NCI-H2196 treated with DMSO at 0.1 percent for 48 hours (cell line): ENCODE data around the gene TAPBP.

Experiments used
- DNase-seq: peaks from one replicate; lab custom pipeline; 2025; ENCODE audit not compliant: unreplicated experiment; lab: John Stamatoyannopoulos, UW

Gene TAPBP

GRCh38 chr6:33320315-33321181, 6.7 kb upstream of the TAPBP start:
- peak; percentile 59 for DNase-seq

GRCh38 chr6:33319939-33320314, 6.0 kb upstream of the TAPBP start:
- DNase-seq: no peak

- no peak for DNase-seq
These were observed 4.7 kb upstream of the TAPBP start for GRCh38 chr6:33318426-33319073.

GRCh38 chr6:33317669-33318425, 4.0 kb upstream of the TAPBP start, which contains the start of gene ZBTB22:
TSS of gene ZBTB22 (minus strand) at chr6:33317744. CDS start at chr6:33316916, 828 bp downstream.
- DNase-seq: peak; percentile 97

GRCh38 chr6:33317419-33317668, 3.5 kb upstream of the TAPBP start:
- no peak for DNase-seq

- no peak for DNase-seq
These were observed 2.9 kb upstream of the TAPBP start for GRCh38 chr6:33316603-33317418.

- DNase-seq: no peak
These were observed 2.1 kb upstream of the TAPBP start for GRCh38 chr6:33315793-33316602.

GRCh38 chr6:33314943-33315792, 1.3 kb upstream of the TAPBP start:
- no peak for DNase-seq

GRCh38 chr6:33314515-33314942, 651 bp upstream of the TAPBP start:
- peak; percentile 66 for DNase-seq

GRCh38 chr6:33313105-33313708, 671 bp downstream of the TAPBP start:
- DNase-seq: no peak

- DNase-seq: peak; percentile 77
These were observed 1.3 kb downstream of the TAPBP start for GRCh38 chr6:33312361-33313104.

GRCh38 chr6:33306356-33306755, 7.5 kb downstream of the TAPBP start:
- no peak for DNase-seq

GRCh38 chr6:33305052-33305451, 8.8 kb downstream of the TAPBP start:
- DNase-seq: no peak

GRCh38 chr6:33304216-33304615, 9.7 kb downstream of the TAPBP start:
- DNase-seq: no peak

GRCh38 chr6:33301877-33302276, 12.0 kb downstream of the TAPBP start:
- DNase-seq: no peak

GRCh38 chr6:33299237-33299944, 14.5 kb downstream of the TAPBP start:
- DNase-seq: peak; percentile 73

GRCh38 chr6:33298773-33299236, 15.1 kb downstream of the TAPBP start, which contains the start of gene RGL2:
TSS of gene RGL2 (minus strand) at chr6:33298942. CDS start at chr6:33298610, 332 bp downstream.
- DNase-seq: peak; percentile 46
